HG02642 (cell line): Measurements from ENCODE around the gene TMEM184A.

Experiments
- ATAC-seq: cut with Tn5 transposase; IDR thresholded peaks from one replicate; pipeline ENCODE4 v1.9.1; 2021; ENCODE audit warnings: mild to moderate bottlenecking; ENCODE audit not compliant: unreplicated experiment, poor library complexity

The TMEM184A gene

GRCh38 chr7:1542329-1542728 is 13.7 kb downstream of the TMEM184A start:
- no peak for ATAC-seq

GRCh38 chr7:1541431-1542162 is 14.4 kb downstream of the TMEM184A start:
- no peak for ATAC-seq

GRCh38 chr7:1540776-1541271 is 15.2 kb downstream of the TMEM184A start:
- ATAC-seq, result no peak

- no peak for ATAC-seq
Observed at GRCh38 chr7:1539882-1540775, 15.9 kb downstream of the TMEM184A start.

- ATAC-seq, result no peak
Observed at GRCh38 chr7:1539181-1539881, 16.7 kb downstream of the TMEM184A start.

GRCh38 chr7:1538544-1539180 is 17.3 kb downstream of the TMEM184A start:
- no peak for ATAC-seq

GRCh38 chr7:1537535-1538412 is 18.2 kb downstream of the TMEM184A start:
- ATAC-seq, result no peak

GRCh38 chr7:1536743-1537534 is 19.1 kb downstream of the TMEM184A start:
- no peak for ATAC-seq

- ATAC-seq, result no peak
Observed at GRCh38 chr7:1536455-1536742, 19.6 kb downstream of the TMEM184A start.

- ATAC-seq, result no peak
Observed at GRCh38 chr7:1535701-1536454, 20.1 kb downstream of the TMEM184A start.

GRCh38 chr7:1535100-1535458 is 20.9 kb downstream of the TMEM184A start:
- no peak for ATAC-seq

GRCh38 chr7:1534330-1535099 is 21.5 kb downstream of the TMEM184A start:
- no peak for ATAC-seq

GRCh38 chr7:1533547-1534329 is 22.3 kb downstream of the TMEM184A start:
- no peak for ATAC-seq

GRCh38 chr7:1533255-1533546 is 22.8 kb downstream of the TMEM184A start:
- no peak for ATAC-seq

GRCh38 chr7:1532456-1533254 is 23.4 kb downstream of the TMEM184A start:
- no peak for ATAC-seq

- ATAC-seq, result no peak
Observed at GRCh38 chr7:1531979-1532455, 24.0 kb downstream of the TMEM184A start.
